CD14-positive monocyte (primary cell): ENCODE data around the gene DNAJB8. TPM values are rescaled to one million over a fixed set of nuclear protein-coding genes. Genes with fewer than 3 reads are reported as not detected.

Experiments used
- DNase-seq, 3 donors: peaks; one replicate each; pipeline ENCODE4 v3.0.0-alpha.2; 2011 to 2022
- H2AFZ ChIP-seq: 2 replicates; pipeline ENCODE4 v1.6.0; 2012; ENCODE audit warnings: mild to moderate bottlenecking, low read depth, low read length, inconsistent platforms; ENCODE audit not compliant: insufficient read depth, poor library complexity, severe bottlenecking
- H3K27ac ChIP-seq, 2 donors: 1 replicate in 1 of 2; 2 replicates in 1 of 2; pipeline ENCODE4 v1.5.1; 2012 to 2013; ENCODE audit warnings: low read length in 2 of 2, control low read depth in 1 of 2, inconsistent platforms in 1 of 2, low read depth in 1 of 2, mild to moderate bottlenecking in 1 of 2
- H3K27me3 ChIP-seq, 2 donors: one replicate each; pipeline versions ENCODE4 v1.6.0 to v1.6.1; 2011 to 2013; ENCODE audit warnings: low read length in 2 of 2; ENCODE audit not compliant: control insufficient read depth in 2 of 2, insufficient read depth in 2 of 2
- H3K36me3 ChIP-seq, 2 donors: replicated peaks in 1 of 2; 1 replicate in 1 of 2; 2 replicates in 1 of 2; pipeline versions ENCODE4 v1.5.1 to v1.6.1; 2012 to 2013; ENCODE audit warnings: low read length in 2 of 2, control low read depth in 1 of 2, inconsistent platforms in 1 of 2, mild to moderate bottlenecking in 1 of 2; ENCODE audit not compliant: insufficient read depth in 2 of 2, control insufficient read depth in 1 of 2
- H3K4me1 ChIP-seq, 2 donors: 1 replicate in 1 of 2; 2 replicates in 1 of 2; pipeline versions ENCODE4 v1.5.1 to v1.6.1; 2012 to 2013; ENCODE audit warnings: low read length in 2 of 2, control low read depth in 1 of 2, inconsistent platforms in 1 of 2, mild to moderate bottlenecking in 1 of 2, moderate library complexity in 1 of 2; ENCODE audit not compliant: insufficient read depth in 2 of 2, control insufficient read depth in 1 of 2
- H3K4me2 ChIP-seq: replicated peaks from 2 replicates; pipeline ENCODE3; 2012; ENCODE audit warnings: low read length, moderate library complexity, mild to moderate bottlenecking; ENCODE audit not compliant: poor library complexity, severe bottlenecking; ENCODE audit errors: extremely low read depth
- H3K4me3 ChIP-seq, 3 experiments: fragments of 200-600 bp in 1 of 3; sonication (generic) in 1 of 3; replicated peaks in 1 of 3; 1 replicate in 2 of 3; 2 replicates in 1 of 3; pipeline ENCODE4 v1.5.1; 2011 to 2013; ENCODE audit warnings: low read length in 3 of 3, mild to moderate bottlenecking in 3 of 3, control low read depth in 2 of 3, low read depth in 2 of 3, inconsistent platforms in 1 of 3, moderate library complexity in 1 of 3
- H3K79me2 ChIP-seq: 2 replicates; pipeline ENCODE4 v1.6.0; 2012; ENCODE audit warnings: mild to moderate bottlenecking, control low read depth, inconsistent platforms, low read length, moderate library complexity; ENCODE audit not compliant: insufficient read depth
- H3K9ac ChIP-seq: 2 replicates; pipeline ENCODE4 v1.6.0; 2017; ENCODE audit warnings: low read length, mild to moderate bottlenecking; ENCODE audit not compliant: insufficient read depth, poor library complexity, severe bottlenecking
- H3K9me3 ChIP-seq, 2 donors: replicated peaks in 1 of 2; 1 replicate in 1 of 2; 2 replicates in 1 of 2; pipeline versions ENCODE4 v1.5.1 to v1.6.1; 2012 to 2013; ENCODE audit warnings: low read length in 2 of 2, control low read depth in 1 of 2; ENCODE audit not compliant: control insufficient read depth in 1 of 2, insufficient read depth in 1 of 2
- H4K20me1 ChIP-seq: 2 replicates; pipeline ENCODE4 v1.6.0; 2012; ENCODE audit warnings: mild to moderate bottlenecking, low read length, control low read depth, moderate library complexity; ENCODE audit not compliant: insufficient read depth
- H3K27ac Mint-ChIP-seq, 7 donors: one replicate each; pipeline ENCODE4 v1.8.0; 2020; ENCODE audit warnings: mild to moderate bottlenecking in 7 of 7, mixed read lengths in 7 of 7, moderate library complexity in 6 of 7, inconsistent platforms in 2 of 7
- H3K27me3 Mint-ChIP-seq, 3 donors: one replicate each; pipeline ENCODE4 v1.8.0; 2021 to 2022; ENCODE audit warnings: low read depth in 3 of 3, mild to moderate bottlenecking in 3 of 3, mixed read lengths in 3 of 3, moderate library complexity in 3 of 3, inconsistent platforms in 1 of 3
- H3K36me3 Mint-ChIP-seq, 2 donors: one replicate each; pipeline ENCODE4 v1.8.0; 2020; ENCODE audit warnings: mixed read lengths in 2 of 2, inconsistent platforms in 1 of 2, mild to moderate bottlenecking in 1 of 2
- H3K4me1 Mint-ChIP-seq: one replicate; pipeline ENCODE4 v1.8.0; 2020; ENCODE audit warnings: mild to moderate bottlenecking, mixed read lengths
- H3K4me3 Mint-ChIP-seq, 2 donors: one replicate each; pipeline ENCODE4 v1.8.0; 2020; ENCODE audit warnings: mild to moderate bottlenecking in 2 of 2, mixed read lengths in 2 of 2, moderate library complexity in 1 of 2
- H3K9me3 Mint-ChIP-seq, 7 donors: one replicate each; pipeline ENCODE4 v1.8.0; 2020 to 2022; ENCODE audit warnings: mixed read lengths in 7 of 7, mild to moderate bottlenecking in 6 of 7, moderate library complexity in 6 of 7, inconsistent platforms in 2 of 7
- WGBS: methylation state at CpG from one replicate; pipeline ENCODE4 v1.1.5; 2013; ENCODE audit warnings: missing lambda C conversion rate; ENCODE audit not compliant: insufficient coverage; 5-methylcytosine and 5-hydroxymethylcytosine counted together
- intact Hi-C, 2 donors: fragments of 100-400 bp; cut with micrococcal nuclease; formaldehyde crosslinking; loops; one replicate each; pipeline versions ENCODE4 v1.15.0 to v1.15.1; 2023
- polyA plus RNA-seq, 3 donors: library from polyadenylated mRNA; depleted of rRNA in 1 of 3; unstranded in 2 of 3; stranded (reverse) in 1 of 3; fragments of 300-500 nt in 2 of 3; fragments of >200 nt in 1 of 3; fragmentation: Illumina TruSeq in 2 of 3; gene quantifications; 1 replicate in 2 of 3; 2 replicates in 1 of 3; pipeline ENCODE4 v1.2.3, GENCODE V29; 2012 to 2021
- TF ChIP-seq, protein P1 (sequence below): fragments of 200-600 bp; IDR thresholded peaks from one replicate; pipeline ENCODE4 v1.8.0; 2022; ENCODE audit warnings: antibody characterized with exemption, mild to moderate bottlenecking

The DNAJB8 gene
- polyA plus RNA-seq, 3 donors = not detected

DNA sequence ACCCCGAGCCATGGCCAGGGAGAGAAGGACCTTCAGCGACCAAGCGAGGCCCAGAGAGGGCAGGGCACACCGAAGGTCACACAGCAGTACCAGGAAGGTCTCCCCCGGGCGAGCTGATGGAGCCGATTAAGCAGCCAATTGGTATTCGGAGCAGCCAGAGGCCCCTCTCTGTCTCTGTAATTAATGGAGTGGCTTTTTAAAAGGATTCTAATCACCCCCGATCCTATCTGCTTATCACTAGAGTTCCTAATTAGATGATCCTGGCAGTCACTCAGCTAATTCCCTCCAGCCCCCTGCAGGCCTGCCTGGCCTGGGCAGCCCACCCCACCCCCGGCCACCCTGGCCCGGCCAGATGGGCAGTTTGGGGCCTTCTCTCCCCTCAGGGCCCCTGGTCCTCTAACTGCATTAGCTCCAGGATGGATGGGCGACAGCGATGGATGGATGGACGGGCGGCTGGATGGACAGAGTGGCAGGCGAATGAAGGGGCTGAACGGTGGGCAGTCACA, 1.6 kb upstream of the DNAJB8 start:
- no peak overlapping the region for H3K4me2 ChIP-seq
- intact Hi-C loops = no loop called here
- H3K9me3 ChIP-seq = no peaks in the 10 kb centered on the region
- no peaks in the 10 kb centered on the region for H3K36me3 ChIP-seq
- Mint-ChIP-seq H3K4me3 (no peak overlapping the region), H3K36me3 (no peaks in the 10 kb centered on the region), H3K27ac (no peak overlapping the region), H3K27me3 (peaks cover 10 to 24% (median 16%) of the 10 kb centered on the region in 3 donors), H3K4me1 (no peaks in the 10 kb centered on the region), H3K9me3 (peaks cover 0 to 2% (median 0%) of the 10 kb centered on the region in 7 donors)
- no peaks in the 10 kb centered on the region for H3K27me3 ChIP-seq
- H3K79me2 ChIP-seq = no peaks in the 10 kb centered on the region
- H3K4me3 ChIP-seq = no peak overlapping the region
- H4K20me1 ChIP-seq = no peaks in the 10 kb centered on the region
- no peak overlapping the region for H3K27ac ChIP-seq
- WGBS = 99% methylated on average over 12 of the region's 17 CpGs
- H3K4me1 ChIP-seq = no peaks in the 10 kb centered on the region
- no peak for DNase-seq
- no peak overlapping the region for H2AFZ ChIP-seq
- H3K9ac ChIP-seq = no peak overlapping the region
- TF ChIP-seq, protein P1, sequence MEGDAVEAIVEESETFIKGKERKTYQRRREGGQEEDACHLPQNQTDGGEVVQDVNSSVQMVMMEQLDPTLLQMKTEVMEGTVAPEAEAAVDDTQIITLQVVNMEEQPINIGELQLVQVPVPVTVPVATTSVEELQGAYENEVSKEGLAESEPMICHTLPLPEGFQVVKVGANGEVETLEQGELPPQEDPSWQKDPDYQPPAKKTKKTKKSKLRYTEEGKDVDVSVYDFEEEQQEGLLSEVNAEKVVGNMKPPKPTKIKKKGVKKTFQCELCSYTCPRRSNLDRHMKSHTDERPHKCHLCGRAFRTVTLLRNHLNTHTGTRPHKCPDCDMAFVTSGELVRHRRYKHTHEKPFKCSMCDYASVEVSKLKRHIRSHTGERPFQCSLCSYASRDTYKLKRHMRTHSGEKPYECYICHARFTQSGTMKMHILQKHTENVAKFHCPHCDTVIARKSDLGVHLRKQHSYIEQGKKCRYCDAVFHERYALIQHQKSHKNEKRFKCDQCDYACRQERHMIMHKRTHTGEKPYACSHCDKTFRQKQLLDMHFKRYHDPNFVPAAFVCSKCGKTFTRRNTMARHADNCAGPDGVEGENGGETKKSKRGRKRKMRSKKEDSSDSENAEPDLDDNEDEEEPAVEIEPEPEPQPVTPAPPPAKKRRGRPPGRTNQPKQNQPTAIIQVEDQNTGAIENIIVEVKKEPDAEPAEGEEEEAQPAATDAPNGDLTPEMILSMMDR = no peak

DNA sequence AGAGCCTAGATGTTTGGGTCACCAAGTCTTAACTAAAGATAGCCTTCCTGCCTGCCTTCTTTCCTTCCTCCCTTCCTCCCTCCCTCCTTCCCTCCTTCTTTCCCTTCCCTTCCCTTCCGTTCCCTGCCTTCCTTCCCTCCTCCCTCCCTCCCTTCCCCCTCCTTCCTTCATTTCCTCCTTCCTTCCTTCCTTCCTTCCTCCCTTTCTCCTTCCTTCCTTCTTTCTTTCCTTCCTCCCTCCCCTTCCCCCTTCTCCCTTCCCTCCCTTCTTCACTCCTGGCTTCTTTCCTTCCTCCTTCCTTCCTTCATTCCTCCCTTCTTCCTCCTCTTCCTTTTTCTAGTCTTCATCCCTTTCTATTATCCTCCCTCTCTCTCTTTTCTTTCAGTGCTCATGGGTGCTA, 2.0 kb downstream of the DNAJB8 start:
- Mint-ChIP-seq H3K9me3 (peaks cover 0 to 2% (median 0%) of the 10 kb centered on the region in 7 donors), H3K4me3 (peak overlapping the region in 1 of 2 donors; percentile 46), H3K36me3 (no peaks in the 10 kb centered on the region), H3K4me1 (no peaks in the 10 kb centered on the region), H3K27me3 (peaks cover 3 to 30% (median 13%) of the 10 kb centered on the region in 3 donors), H3K27ac (no peak overlapping the region)
- no peaks in the 10 kb centered on the region for H3K36me3 ChIP-seq
- intact Hi-C loops = no loop called here
- no peaks in the 10 kb centered on the region for H3K9me3 ChIP-seq
- no peak overlapping the region for H3K4me3 ChIP-seq
- H3K79me2 ChIP-seq = no peaks in the 10 kb centered on the region
- no peaks in the 10 kb centered on the region for H3K27me3 ChIP-seq
- H3K4me1 ChIP-seq = no peaks in the 10 kb centered on the region
- 26% methylated on average over 1 of the region's 1 CpG for WGBS
- H2AFZ ChIP-seq = no peak overlapping the region
- TF ChIP-seq, protein P1 = no peak
- H4K20me1 ChIP-seq = no peaks in the 10 kb centered on the region
- H3K4me2 ChIP-seq = no peak overlapping the region
- H3K9ac ChIP-seq = no peak overlapping the region
- no peak for DNase-seq
- H3K27ac ChIP-seq = no peak overlapping the region
